CD14-positive monocyte (primary cell): ENCODE results near the gene MAP3K9. TPM values are rescaled to one million over a fixed set of nuclear protein-coding genes. Genes with fewer than 3 reads are reported as not detected.

Experiments
- DNase-seq, 3 donors: peaks; one replicate each; pipeline ENCODE4 v3.0.0-alpha.2; 2011 to 2022
- H2AFZ ChIP-seq: 2 replicates; pipeline ENCODE4 v1.6.0; 2012; ENCODE audit warnings: mild to moderate bottlenecking, low read depth, low read length, inconsistent platforms; ENCODE audit not compliant: insufficient read depth, poor library complexity, severe bottlenecking
- H3K27ac ChIP-seq, 2 donors: 1 replicate in 1 of 2; 2 replicates in 1 of 2; pipeline ENCODE4 v1.5.1; 2012 to 2013; ENCODE audit warnings: low read length in 2 of 2, control low read depth in 1 of 2, inconsistent platforms in 1 of 2, low read depth in 1 of 2, mild to moderate bottlenecking in 1 of 2
- H3K27me3 ChIP-seq, 2 donors: one replicate each; pipeline versions ENCODE4 v1.6.0 to v1.6.1; 2011 to 2013; ENCODE audit warnings: low read length in 2 of 2; ENCODE audit not compliant: control insufficient read depth in 2 of 2, insufficient read depth in 2 of 2
- H3K36me3 ChIP-seq, 2 donors: replicated peaks in 1 of 2; 1 replicate in 1 of 2; 2 replicates in 1 of 2; pipeline versions ENCODE4 v1.5.1 to v1.6.1; 2012 to 2013; ENCODE audit warnings: low read length in 2 of 2, control low read depth in 1 of 2, inconsistent platforms in 1 of 2, mild to moderate bottlenecking in 1 of 2; ENCODE audit not compliant: insufficient read depth in 2 of 2, control insufficient read depth in 1 of 2
- H3K4me1 ChIP-seq, 2 donors: 1 replicate in 1 of 2; 2 replicates in 1 of 2; pipeline versions ENCODE4 v1.5.1 to v1.6.1; 2012 to 2013; ENCODE audit warnings: low read length in 2 of 2, control low read depth in 1 of 2, inconsistent platforms in 1 of 2, mild to moderate bottlenecking in 1 of 2, moderate library complexity in 1 of 2; ENCODE audit not compliant: insufficient read depth in 2 of 2, control insufficient read depth in 1 of 2
- H3K4me2 ChIP-seq: replicated peaks from 2 replicates; pipeline ENCODE3; 2012; ENCODE audit warnings: low read length, moderate library complexity, mild to moderate bottlenecking; ENCODE audit not compliant: poor library complexity, severe bottlenecking; ENCODE audit errors: extremely low read depth
- H3K4me3 ChIP-seq, 3 experiments: fragments of 200-600 bp in 1 of 3; sonication (generic) in 1 of 3; replicated peaks in 1 of 3; 1 replicate in 2 of 3; 2 replicates in 1 of 3; pipeline ENCODE4 v1.5.1; 2011 to 2013; ENCODE audit warnings: low read length in 3 of 3, mild to moderate bottlenecking in 3 of 3, control low read depth in 2 of 3, low read depth in 2 of 3, inconsistent platforms in 1 of 3, moderate library complexity in 1 of 3
- H3K79me2 ChIP-seq: 2 replicates; pipeline ENCODE4 v1.6.0; 2012; ENCODE audit warnings: mild to moderate bottlenecking, control low read depth, inconsistent platforms, low read length, moderate library complexity; ENCODE audit not compliant: insufficient read depth
- H3K9ac ChIP-seq: 2 replicates; pipeline ENCODE4 v1.6.0; 2017; ENCODE audit warnings: low read length, mild to moderate bottlenecking; ENCODE audit not compliant: insufficient read depth, poor library complexity, severe bottlenecking
- H3K9me3 ChIP-seq, 2 donors: replicated peaks in 1 of 2; 1 replicate in 1 of 2; 2 replicates in 1 of 2; pipeline versions ENCODE4 v1.5.1 to v1.6.1; 2012 to 2013; ENCODE audit warnings: low read length in 2 of 2, control low read depth in 1 of 2; ENCODE audit not compliant: control insufficient read depth in 1 of 2, insufficient read depth in 1 of 2
- H4K20me1 ChIP-seq: 2 replicates; pipeline ENCODE4 v1.6.0; 2012; ENCODE audit warnings: mild to moderate bottlenecking, low read length, control low read depth, moderate library complexity; ENCODE audit not compliant: insufficient read depth
- H3K27ac Mint-ChIP-seq, 7 donors: one replicate each; pipeline ENCODE4 v1.8.0; 2020; ENCODE audit warnings: mild to moderate bottlenecking in 7 of 7, mixed read lengths in 7 of 7, moderate library complexity in 6 of 7, inconsistent platforms in 2 of 7
- H3K27me3 Mint-ChIP-seq, 3 donors: one replicate each; pipeline ENCODE4 v1.8.0; 2021 to 2022; ENCODE audit warnings: low read depth in 3 of 3, mild to moderate bottlenecking in 3 of 3, mixed read lengths in 3 of 3, moderate library complexity in 3 of 3, inconsistent platforms in 1 of 3
- H3K36me3 Mint-ChIP-seq, 2 donors: one replicate each; pipeline ENCODE4 v1.8.0; 2020; ENCODE audit warnings: mixed read lengths in 2 of 2, inconsistent platforms in 1 of 2, mild to moderate bottlenecking in 1 of 2
- H3K4me1 Mint-ChIP-seq: one replicate; pipeline ENCODE4 v1.8.0; 2020; ENCODE audit warnings: mild to moderate bottlenecking, mixed read lengths
- H3K4me3 Mint-ChIP-seq, 2 donors: one replicate each; pipeline ENCODE4 v1.8.0; 2020; ENCODE audit warnings: mild to moderate bottlenecking in 2 of 2, mixed read lengths in 2 of 2, moderate library complexity in 1 of 2
- H3K9me3 Mint-ChIP-seq, 7 donors: one replicate each; pipeline ENCODE4 v1.8.0; 2020 to 2022; ENCODE audit warnings: mixed read lengths in 7 of 7, mild to moderate bottlenecking in 6 of 7, moderate library complexity in 6 of 7, inconsistent platforms in 2 of 7
- CTCF ChIP-seq: fragments of 200-600 bp; IDR thresholded peaks from one replicate; pipeline ENCODE4 v1.8.0; 2022; ENCODE audit warnings: antibody characterized with exemption, mild to moderate bottlenecking
- WGBS: methylation state at CpG from one replicate; pipeline ENCODE4 v1.1.5; 2013; ENCODE audit warnings: missing lambda C conversion rate; ENCODE audit not compliant: insufficient coverage; 5-methylcytosine and 5-hydroxymethylcytosine counted together
- intact Hi-C, 2 donors: fragments of 100-400 bp; cut with micrococcal nuclease; formaldehyde crosslinking; loops; one replicate each; pipeline versions ENCODE4 v1.15.0 to v1.15.1; 2023
- polyA plus RNA-seq, 3 donors: library from polyadenylated mRNA; depleted of rRNA in 1 of 3; unstranded in 2 of 3; stranded (reverse) in 1 of 3; fragments of 300-500 nt in 2 of 3; fragments of >200 nt in 1 of 3; fragmentation: Illumina TruSeq in 2 of 3; gene quantifications; 1 replicate in 2 of 3; 2 replicates in 1 of 3; pipeline ENCODE4 v1.2.3, GENCODE V29; 2012 to 2021

MAP3K9 gene
- polyA plus RNA-seq, 3 donors: 0.01 TPM; not detected in 2

- Histone ChIP-seq H3K9me3 (no peaks in the 10 kb centered on the region), H3K9ac (no peak overlapping the region), H3K79me2 (no peaks in the 10 kb centered on the region), H3K36me3 (no peaks in the 10 kb centered on the region), H3K27me3 (no peaks in the 10 kb centered on the region), H2AFZ (no peak overlapping the region), H3K4me1 (no peaks in the 10 kb centered on the region), H3K27ac (no peak overlapping the region), H3K4me3 (no peak overlapping the region), H3K4me2 (no peak overlapping the region), H4K20me1 (no peaks in the 10 kb centered on the region)
- no peak for DNase-seq
- Mint-ChIP-seq H3K4me3 (no peak overlapping the region), H3K9me3 (peaks cover 0 to 3% (median 0%) of the 10 kb centered on the region in 7 donors), H3K27me3 (peaks cover 0 to 4% (median 2%) of the 10 kb centered on the region in 3 donors), H3K27ac (no peak overlapping the region), H3K36me3 (no peaks in the 10 kb centered on the region), H3K4me1 (no peaks in the 10 kb centered on the region)
- no peak for TF ChIP-seq CTCF
- intact Hi-C loops: no loop called here
- 96% methylated on average over 8 of the region's 8 CpGs for WGBS
Measured at GRCh38 chr14:70796551-70796950, 12.8 kb downstream of the MAP3K9 start.

- intact Hi-C loops: no loop called here
- Histone ChIP-seq H3K4me3 (no peak overlapping the region), H3K36me3 (no peaks in the 10 kb centered on the region)
Measured at GRCh38 chr14:70794294-70794693, 15.0 kb downstream of the MAP3K9 start.

More at GRCh38 chr14:70794294-70794693, 15.0 kb downstream of the MAP3K9 start:
- H3K9ac ChIP-seq: no peak overlapping the region
- 100% methylated on average over 1 of the region's 3 CpGs for WGBS
- Mint-ChIP-seq H3K36me3 (no peaks in the 10 kb centered on the region), H3K4me1 (no peaks in the 10 kb centered on the region), H3K4me3 (no peak overlapping the region), H3K9me3 (peaks cover 0 to 3% (median 0%) of the 10 kb centered on the region in 7 donors), H3K27me3 (peaks cover 0 to 10% (median 2%) of the 10 kb centered on the region in 3 donors), H3K27ac (no peak overlapping the region)
- H3K9me3 ChIP-seq: no peaks in the 10 kb centered on the region
- H3K79me2 ChIP-seq: no peaks in the 10 kb centered on the region
- no peaks in the 10 kb centered on the region for H4K20me1 ChIP-seq
- no peak for DNase-seq
- no peak overlapping the region for H3K27ac ChIP-seq
- no peak for TF ChIP-seq CTCF
- no peak overlapping the region for H3K4me2 ChIP-seq
- H3K27me3 ChIP-seq: peaks cover 0 to 4% of the 10 kb centered on the region in 2 donors
- H3K4me1 ChIP-seq: no peaks in the 10 kb centered on the region
- no peak overlapping the region for H2AFZ ChIP-seq
